Astrocyte of the spinal cord (primary cell): ENCODE data around the gene CD58.

Experiments used
- DNase-seq: peaks from one replicate; pipeline ENCODE4 v3.0.0; 2011; ENCODE audit warnings: low read depth, low spot score
- H3K4me3 ChIP-seq: 2 replicates; pipeline ENCODE4 v1.5.1; 2011; ENCODE audit warnings: low read depth, mild to moderate bottlenecking, low read length, moderate library complexity
- in situ Hi-C: cut with HindIII; loops from 2 replicates; pipeline ENCODE4 v1.10.0; 2017; ENCODE audit warnings: low sequenced_read_pairs
- TF ChIP-seq, protein P1 (sequence below): IDR thresholded peaks from 2 replicates; pipeline ENCODE4 v1.5.1; 2012; ENCODE audit warnings: low read depth, mild to moderate bottlenecking, low read length, inconsistent platforms

Gene CD58

DNA sequence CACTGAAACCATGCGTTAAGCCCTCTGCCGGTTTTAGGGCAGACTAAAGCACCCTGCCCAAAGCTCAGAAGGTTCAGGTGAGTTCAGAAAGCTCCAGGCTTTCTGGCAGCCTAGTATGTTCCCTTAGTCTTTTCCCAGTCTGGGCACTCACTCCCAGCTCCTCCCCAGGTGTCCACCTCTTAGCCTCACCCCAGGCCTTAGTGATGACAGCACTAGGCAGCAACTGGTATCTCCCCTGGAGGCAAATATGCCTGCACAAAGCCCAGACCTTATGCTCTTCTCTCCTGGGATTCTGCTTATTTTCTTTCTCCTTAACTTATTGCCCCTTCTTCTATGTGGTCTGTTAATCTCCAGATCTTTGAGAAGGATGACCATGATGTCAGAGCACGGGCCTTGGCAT lies 80.2 kb downstream of the CD58 start:
- in situ Hi-C loops = no loop called here
- TF ChIP-seq, protein P1, sequence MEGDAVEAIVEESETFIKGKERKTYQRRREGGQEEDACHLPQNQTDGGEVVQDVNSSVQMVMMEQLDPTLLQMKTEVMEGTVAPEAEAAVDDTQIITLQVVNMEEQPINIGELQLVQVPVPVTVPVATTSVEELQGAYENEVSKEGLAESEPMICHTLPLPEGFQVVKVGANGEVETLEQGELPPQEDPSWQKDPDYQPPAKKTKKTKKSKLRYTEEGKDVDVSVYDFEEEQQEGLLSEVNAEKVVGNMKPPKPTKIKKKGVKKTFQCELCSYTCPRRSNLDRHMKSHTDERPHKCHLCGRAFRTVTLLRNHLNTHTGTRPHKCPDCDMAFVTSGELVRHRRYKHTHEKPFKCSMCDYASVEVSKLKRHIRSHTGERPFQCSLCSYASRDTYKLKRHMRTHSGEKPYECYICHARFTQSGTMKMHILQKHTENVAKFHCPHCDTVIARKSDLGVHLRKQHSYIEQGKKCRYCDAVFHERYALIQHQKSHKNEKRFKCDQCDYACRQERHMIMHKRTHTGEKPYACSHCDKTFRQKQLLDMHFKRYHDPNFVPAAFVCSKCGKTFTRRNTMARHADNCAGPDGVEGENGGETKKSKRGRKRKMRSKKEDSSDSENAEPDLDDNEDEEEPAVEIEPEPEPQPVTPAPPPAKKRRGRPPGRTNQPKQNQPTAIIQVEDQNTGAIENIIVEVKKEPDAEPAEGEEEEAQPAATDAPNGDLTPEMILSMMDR = no peak
- H3K4me3 ChIP-seq = no peak overlapping the region
- DNase-seq = no peak

DNA sequence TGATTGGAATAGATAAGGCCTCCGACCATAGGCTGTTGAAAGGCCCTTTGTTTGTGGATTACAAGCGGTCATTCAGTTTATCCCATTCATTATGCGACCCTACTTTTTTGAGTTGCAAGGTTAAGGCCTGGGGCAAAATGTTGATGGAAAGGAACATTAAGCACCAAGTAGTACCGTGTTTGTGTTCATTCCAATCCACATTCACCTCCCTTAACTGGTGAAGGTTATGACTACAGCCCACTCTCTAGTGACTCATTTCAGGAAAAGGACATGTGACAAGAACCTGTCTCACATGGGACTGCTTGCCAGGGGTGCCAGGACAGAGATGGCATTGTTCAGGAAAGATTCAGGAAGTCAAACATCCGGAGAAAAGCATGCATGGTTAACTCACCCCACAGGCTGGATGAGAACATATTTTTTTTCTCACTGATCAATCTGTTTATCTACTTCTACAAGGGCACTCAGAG lies 81.6 kb downstream of the CD58 start:
- TF ChIP-seq, protein P1 = no peak
- in situ Hi-C loops = no loop called here

DNA sequence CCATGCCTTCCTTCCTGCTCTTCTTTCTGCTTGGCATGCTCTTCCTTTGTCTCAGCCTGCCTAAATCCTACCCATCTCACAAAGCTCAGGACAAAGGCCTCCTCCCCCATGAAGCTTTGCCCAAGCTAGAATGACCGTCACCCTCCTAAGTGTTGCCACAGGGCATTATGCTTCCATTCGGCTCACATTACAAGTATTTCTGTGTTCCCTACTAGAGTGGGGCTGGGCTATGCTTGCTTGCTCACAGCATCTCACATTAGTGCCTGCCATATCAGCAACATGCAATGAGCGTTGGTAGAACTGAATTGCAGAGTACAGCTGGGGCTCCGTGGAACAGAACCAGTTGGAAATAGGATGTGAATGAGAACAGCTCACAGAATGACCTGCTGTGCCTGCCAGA lies 82.8 kb downstream of the CD58 start:
- H3K4me3 ChIP-seq = no peak overlapping the region
- TF ChIP-seq, protein P1 = no peak
- no peak for DNase-seq
- in situ Hi-C loops = no loop called here

More for the DNA sequence above, 81.6 kb downstream of the CD58 start:
- DNase-seq = no peak
- H3K4me3 ChIP-seq = no peak overlapping the region

DNA sequence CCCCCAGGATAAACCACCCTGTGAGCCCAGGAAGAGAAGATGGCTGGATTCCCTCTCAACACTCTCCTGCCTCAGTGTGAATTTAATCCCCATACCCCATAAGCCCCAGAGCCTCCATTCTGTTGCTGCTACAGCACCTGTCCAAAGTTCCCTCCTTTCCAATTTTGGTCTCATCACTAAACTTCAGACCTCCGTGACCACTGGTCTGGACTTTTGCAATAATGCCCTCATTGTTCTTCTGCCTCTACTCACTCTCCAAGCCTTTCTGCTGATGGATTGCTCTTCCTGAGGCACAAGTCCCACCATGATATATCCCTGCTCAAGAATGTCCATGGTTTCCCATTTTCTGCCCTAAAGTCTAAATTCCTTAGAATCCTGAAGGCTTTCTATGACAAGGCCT lies 83.2 kb downstream of the CD58 start:
- TF ChIP-seq, protein P1 = no peak
- H3K4me3 ChIP-seq = no peak overlapping the region
- in situ Hi-C loops = no loop called here
- DNase-seq = no peak

DNA sequence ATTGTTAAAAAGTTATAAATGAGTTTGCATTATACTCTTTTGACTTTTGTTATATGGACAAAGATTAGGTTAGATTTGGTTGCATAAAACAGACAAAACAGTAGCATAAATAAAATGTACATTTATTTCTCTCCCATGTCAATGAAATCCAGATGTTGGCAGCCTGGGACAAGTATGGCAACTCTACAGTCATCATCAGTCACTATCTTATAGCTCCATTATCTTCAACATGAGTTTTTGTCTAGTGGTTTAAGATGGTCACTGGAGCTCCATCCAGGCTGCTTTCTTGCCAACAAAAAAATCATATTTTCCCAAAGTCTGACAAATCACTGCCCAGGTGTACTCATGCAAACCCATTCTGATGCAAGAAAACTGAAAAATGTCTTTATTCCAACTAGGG lies 83.8 kb downstream of the CD58 start:
- in situ Hi-C loops = no loop called here
- H3K4me3 ChIP-seq = no peak overlapping the region
- DNase-seq = no peak
- TF ChIP-seq, protein P1 = no peak

DNA sequence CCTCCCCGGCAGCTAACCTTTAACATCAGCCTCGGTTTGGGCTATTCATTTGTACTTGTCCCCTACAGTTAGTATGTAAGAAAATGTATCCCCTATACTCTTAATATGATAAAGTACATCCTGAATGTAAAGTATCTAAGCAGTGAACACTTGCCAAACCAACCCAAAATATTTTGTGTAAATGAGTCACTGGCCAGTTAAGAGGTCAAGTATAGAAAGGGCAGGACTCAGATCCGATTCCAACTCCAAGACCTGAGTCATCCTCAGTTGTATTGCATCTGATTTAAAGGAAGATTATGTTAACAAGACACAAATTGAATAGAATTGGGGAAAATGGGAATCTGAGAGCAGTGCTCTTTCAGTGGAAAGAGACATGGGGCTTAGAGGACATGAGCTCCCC lies 84.4 kb downstream of the CD58 start:
- in situ Hi-C loops = no loop called here

More for the DNA sequence above, 84.4 kb downstream of the CD58 start:
- peak; percentile 73 for DNase-seq
- TF ChIP-seq, protein P1 = no peak
- no peak overlapping the region for H3K4me3 ChIP-seq
